ENCODE data around the gene PCNP. TPM values are rescaled to one million over a fixed set of nuclear protein-coding genes. Genes with fewer than 3 reads are reported as not detected.
"Not testable (repeated sequence)": the region's sequence is repeated elsewhere in the genome, so short reads cannot be mapped to it uniquely, and the experiment has no call there.

PCNP gene
- total and polyA plus RNA-seq, 2 experiments from 2014 or later, result 134 to 185 TPM

DNA sequence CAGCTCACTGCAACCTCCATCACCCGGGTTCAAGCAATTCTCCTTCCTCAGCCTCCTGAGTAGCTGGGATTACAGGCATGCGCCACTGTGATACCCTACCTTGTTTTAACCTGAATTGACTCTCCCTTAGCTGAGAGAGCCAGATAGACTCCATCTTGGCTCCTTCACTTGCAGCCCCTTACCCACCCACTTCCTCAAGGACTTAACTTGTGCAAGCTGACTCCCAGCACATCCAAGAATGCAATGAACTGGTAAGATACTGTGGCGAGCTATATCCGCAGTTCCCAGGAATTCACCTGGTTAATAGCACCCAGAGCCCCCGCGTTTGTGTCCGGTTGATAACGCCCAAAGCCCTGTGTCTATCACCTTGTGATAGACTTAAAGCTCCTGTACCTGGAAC, 58.0 kb downstream of the PCNP start:
- H3K36me3 ChIP-seq (ENCODE audit: insufficient read depth); H3F3A ChIP-seq (replicated peaks; ENCODE audit: low read depth); H3K9me3 Mint-ChIP-seq; H3K27ac ChIP-seq (ENCODE audit: low read depth); H3K79me2 ChIP-seq (replicated peaks; ENCODE audit: insufficient read depth); H3K9me2 ChIP-seq (ENCODE audit: insufficient read depth); H3K27ac Mint-ChIP-seq; H3K4me3 ChIP-seq; DNase-seq (ENCODE audit: low spot score); H3K27me3 ChIP-seq (ENCODE audit: insufficient read depth); H4K20me1 ChIP-seq (replicated peaks; ENCODE audit: insufficient read depth); H3K4me3 Mint-ChIP-seq; H3K4me1 Mint-ChIP-seq; H3K36me3 Mint-ChIP-seq (ENCODE audit: low read depth); H3K27me3 Mint-ChIP-seq (ENCODE audit: insufficient read depth, low read depth, poor library complexity); H3K4me1 ChIP-seq (ENCODE audit: insufficient read depth); ATAC-seq; H3K4me2 ChIP-seq: not testable (repeated sequence)
- H2AFZ ChIP-seq, result peak overlapping the region; percentile 72

DNA sequence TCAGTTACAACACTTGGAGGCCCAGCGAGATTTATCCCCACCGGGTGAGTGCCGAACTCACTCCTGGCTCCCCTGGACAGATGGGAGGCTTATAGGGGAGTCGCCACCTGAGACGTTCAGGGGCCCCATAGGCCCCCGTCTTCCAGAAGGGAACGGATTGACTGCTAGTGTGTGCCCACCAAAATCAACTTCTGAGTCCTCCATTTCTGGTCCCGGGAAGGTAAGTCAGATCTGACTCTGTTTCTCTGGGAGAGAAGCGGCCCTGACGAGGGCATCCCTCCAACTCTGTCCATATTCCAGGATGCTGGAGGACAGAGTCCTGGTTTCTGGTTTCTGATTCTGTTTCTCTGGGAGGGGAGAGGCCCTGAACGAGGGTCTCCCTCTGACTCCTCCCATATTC, 58.6 kb downstream of the PCNP start:
- Mint-ChIP-seq H3K27me3 (ENCODE audit: insufficient read depth, low read depth, poor library complexity) (peaks cover 3% of the 10 kb centered on the region), H3K36me3 (ENCODE audit: low read depth) (no peaks in the 10 kb centered on the region; the same call in 2 of the 3 replicates), H3K4me1 (peaks cover 2% of the 10 kb centered on the region; the same call in 2 of the 3 replicates), H3K4me3 (no peak overlapping the region), H3K9me3 (no peaks in the 10 kb centered on the region; the same call in 2 of the 3 replicates), H3K27ac (no peak overlapping the region)
- no peaks in the 10 kb centered on the region for H3K79me2 ChIP-seq (replicated peaks; ENCODE audit: insufficient read depth)
- no peak overlapping the region for H3K4me2 ChIP-seq
- no peaks in the 10 kb centered on the region for H3K9me2 ChIP-seq (ENCODE audit: insufficient read depth)
- DNase-seq (ENCODE audit: low spot score) (no peak), ATAC-seq (no peak)
- no peaks in the 10 kb centered on the region for H3F3A ChIP-seq (replicated peaks; ENCODE audit: low read depth)
- H3K4me3 ChIP-seq, result no peak overlapping the region
- H2AFZ ChIP-seq, result peak overlapping the region; percentile 72
- no peaks in the 10 kb centered on the region for H3K4me1 ChIP-seq (ENCODE audit: insufficient read depth)
- TF ChIP-seq NANOG (IDR thresholded peaks at IDR 0.05; ENCODE audit: borderline replicate concordance), result no peak
- no peak for TF ChIP-seq JUNB (IDR thresholded peaks at IDR 0.05; ENCODE audit: unreplicated experiment)
- TF ChIP-seq, protein P1, sequence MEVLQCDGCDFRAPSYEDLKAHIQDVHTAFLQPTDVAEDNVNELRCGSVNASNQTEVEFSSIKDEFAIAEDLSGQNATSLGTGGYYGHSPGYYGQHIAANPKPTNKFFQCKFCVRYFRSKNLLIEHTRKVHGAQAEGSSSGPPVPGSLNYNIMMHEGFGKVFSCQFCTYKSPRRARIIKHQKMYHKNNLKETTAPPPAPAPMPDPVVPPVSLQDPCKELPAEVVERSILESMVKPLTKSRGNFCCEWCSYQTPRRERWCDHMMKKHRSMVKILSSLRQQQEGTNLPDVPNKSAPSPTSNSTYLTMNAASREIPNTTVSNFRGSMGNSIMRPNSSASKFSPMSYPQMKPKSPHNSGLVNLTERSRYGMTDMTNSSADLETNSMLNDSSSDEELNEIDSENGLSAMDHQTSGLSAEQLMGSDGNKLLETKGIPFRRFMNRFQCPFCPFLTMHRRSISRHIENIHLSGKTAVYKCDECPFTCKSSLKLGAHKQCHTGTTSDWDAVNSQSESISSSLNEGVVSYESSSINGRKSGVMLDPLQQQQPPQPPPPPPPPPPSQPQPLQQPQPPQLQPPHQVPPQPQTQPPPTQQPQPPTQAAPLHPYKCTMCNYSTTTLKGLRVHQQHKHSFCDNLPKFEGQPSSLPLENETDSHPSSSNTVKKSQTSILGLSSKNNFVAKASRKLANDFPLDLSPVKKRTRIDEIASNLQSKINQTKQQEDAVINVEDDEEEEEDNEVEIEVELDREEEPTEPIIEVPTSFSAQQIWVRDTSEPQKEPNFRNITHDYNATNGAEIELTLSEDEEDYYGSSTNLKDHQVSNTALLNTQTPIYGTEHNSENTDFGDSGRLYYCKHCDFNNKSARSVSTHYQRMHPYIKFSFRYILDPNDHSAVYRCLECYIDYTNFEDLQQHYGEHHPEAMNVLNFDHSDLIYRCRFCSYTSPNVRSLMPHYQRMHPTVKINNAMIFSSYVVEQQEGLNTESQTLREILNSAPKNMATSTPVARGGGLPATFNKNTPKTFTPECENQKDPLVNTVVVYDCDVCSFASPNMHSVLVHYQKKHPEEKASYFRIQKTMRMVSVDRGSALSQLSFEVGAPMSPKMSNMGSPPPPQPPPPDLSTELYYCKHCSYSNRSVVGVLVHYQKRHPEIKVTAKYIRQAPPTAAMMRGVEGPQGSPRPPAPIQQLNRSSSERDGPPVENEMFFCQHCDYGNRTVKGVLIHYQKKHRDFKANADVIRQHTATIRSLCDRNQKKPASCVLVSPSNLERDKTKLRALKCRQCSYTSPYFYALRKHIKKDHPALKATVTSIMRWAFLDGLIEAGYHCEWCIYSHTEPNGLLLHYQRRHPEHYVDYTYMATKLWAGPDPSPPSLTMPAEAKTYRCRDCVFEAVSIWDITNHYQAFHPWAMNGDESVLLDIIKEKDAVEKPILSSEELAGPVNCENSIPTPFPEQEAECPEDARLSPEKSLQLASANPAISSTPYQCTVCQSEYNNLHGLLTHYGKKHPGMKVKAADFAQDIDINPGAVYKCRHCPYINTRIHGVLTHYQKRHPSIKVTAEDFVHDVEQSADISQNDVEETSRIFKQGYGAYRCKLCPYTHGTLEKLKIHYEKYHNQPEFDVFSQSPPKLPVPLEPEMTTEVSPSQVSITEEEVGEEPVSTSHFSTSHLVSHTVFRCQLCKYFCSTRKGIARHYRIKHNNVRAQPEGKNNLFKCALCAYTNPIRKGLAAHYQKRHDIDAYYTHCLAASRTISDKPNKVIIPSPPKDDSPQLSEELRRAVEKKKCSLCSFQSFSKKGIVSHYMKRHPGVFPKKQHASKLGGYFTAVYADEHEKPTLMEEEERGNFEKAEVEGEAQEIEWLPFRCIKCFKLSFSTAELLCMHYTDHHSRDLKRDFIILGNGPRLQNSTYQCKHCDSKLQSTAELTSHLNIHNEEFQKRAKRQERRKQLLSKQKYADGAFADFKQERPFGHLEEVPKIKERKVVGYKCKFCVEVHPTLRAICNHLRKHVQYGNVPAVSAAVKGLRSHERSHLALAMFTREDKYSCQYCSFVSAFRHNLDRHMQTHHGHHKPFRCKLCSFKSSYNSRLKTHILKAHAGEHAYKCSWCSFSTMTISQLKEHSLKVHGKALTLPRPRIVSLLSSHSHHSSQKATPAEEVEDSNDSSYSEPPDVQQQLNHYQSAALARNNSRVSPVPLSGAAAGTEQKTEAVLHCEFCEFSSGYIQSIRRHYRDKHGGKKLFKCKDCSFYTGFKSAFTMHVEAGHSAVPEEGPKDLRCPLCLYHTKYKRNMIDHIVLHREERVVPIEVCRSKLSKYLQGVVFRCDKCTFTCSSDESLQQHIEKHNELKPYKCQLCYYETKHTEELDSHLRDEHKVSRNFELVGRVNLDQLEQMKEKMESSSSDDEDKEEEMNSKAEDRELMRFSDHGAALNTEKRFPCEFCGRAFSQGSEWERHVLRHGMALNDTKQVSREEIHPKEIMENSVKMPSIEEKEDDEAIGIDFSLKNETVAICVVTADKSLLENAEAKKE (CRISPR knock-in tag; IDR thresholded peaks at IDR 0.05), result no peak
- no peaks in the 10 kb centered on the region for H3K36me3 ChIP-seq (ENCODE audit: insufficient read depth)
- no peaks in the 10 kb centered on the region for H3K27me3 ChIP-seq (ENCODE audit: insufficient read depth)
- no peaks in the 10 kb centered on the region for H4K20me1 ChIP-seq (replicated peaks; ENCODE audit: insufficient read depth)
- no peak overlapping the region for H3K27ac ChIP-seq (ENCODE audit: low read depth)
